OCI-LY7 (cell line): ENCODE data around the gene AEBP2.

Source experiments
- EZH2phosphoT487 ChIP-seq: fragments of 200-600 bp; sonication (generic); IDR thresholded peaks from 2 replicates; pipeline ENCODE4 v1.6.1; 2018; ENCODE audit warnings: low read depth, borderline replicate concordance, mild to moderate bottlenecking, mixed run types, antibody characterized with exemption, low read length, moderate library complexity, mixed read lengths
- TF ChIP-seq, protein P1 (sequence below): fragments of 200-600 bp; sonication (generic); conservative IDR thresholded peaks from 2 replicates; pipeline ENCODE4 v1.5.1; 2014; ENCODE audit warnings: mild to moderate bottlenecking, antibody characterized with exemption, low read length, moderate library complexity, mixed read lengths

DNA sequence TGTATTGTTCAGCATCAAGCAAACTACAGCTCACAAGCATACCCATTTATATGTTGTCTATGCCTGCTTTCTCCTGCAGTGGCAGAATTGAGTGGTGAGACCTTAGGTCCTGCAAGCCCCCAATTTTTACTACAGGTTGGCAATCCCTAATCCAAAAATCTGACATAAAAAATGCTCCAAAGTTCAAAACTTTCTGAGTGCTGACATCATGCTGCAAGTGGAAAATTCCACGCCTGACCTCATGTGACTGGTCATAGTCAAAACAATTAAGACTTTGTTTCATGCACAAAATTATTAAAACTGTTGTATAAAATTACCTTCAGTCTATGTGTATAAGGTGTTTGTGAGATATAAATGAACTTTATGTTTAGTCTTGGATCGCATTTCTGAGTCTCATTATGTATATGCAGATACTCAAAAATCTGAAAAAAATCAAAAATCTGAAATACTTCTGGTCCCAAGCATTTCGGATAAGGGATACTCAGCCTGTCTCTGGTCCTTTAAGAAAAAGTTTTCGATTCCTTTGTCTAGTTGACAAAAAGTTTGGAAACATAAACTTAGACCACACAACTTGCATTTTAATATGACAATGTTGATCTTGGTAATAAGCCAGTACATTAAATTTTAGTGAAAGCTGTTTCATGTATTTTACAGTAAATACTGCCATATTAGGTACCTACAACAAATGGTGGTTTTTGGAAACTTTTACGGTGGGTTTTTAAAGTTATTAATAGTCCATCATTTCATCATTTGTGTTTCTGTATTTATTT is 81.5 kb downstream of the AEBP2 start:
- TF ChIP-seq, protein P1, sequence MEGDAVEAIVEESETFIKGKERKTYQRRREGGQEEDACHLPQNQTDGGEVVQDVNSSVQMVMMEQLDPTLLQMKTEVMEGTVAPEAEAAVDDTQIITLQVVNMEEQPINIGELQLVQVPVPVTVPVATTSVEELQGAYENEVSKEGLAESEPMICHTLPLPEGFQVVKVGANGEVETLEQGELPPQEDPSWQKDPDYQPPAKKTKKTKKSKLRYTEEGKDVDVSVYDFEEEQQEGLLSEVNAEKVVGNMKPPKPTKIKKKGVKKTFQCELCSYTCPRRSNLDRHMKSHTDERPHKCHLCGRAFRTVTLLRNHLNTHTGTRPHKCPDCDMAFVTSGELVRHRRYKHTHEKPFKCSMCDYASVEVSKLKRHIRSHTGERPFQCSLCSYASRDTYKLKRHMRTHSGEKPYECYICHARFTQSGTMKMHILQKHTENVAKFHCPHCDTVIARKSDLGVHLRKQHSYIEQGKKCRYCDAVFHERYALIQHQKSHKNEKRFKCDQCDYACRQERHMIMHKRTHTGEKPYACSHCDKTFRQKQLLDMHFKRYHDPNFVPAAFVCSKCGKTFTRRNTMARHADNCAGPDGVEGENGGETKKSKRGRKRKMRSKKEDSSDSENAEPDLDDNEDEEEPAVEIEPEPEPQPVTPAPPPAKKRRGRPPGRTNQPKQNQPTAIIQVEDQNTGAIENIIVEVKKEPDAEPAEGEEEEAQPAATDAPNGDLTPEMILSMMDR = no peak
- TF ChIP-seq EZH2phosphoT487 = no peak
